A549 (cell line): ENCODE data around the gene C8G. TPM values are rescaled to one million over a fixed set of nuclear protein-coding genes. Genes with fewer than 3 reads are reported as not detected.

Experiments used
- ATAC-seq, 2 experiments: fragments of 200-7000 bp in 1 of 2; fragments of >200 bp in 1 of 2; cut with Nextera tagmentation in 1 of 2; cut with Tn5 transposase in 1 of 2; 3 replicates each; pipeline versions ENCODE4 v1.8.0 to v1.9.1; 2018 to 2020; ENCODE audit warnings: mild to moderate bottlenecking in 1 of 2, moderate library complexity in 1 of 2
- CTCF ChIA-PET: fragments of 300-600 bp; sonication (Branson Sonifier 250); formaldehyde crosslinking; extraction: SDS; loops from one replicate; lab custom pipeline; 2021; ENCODE audit warnings: antibody characterized with exemption, inconsistent platforms; lab: Yijun Ruan, JAX
- POLR2A ChIA-PET: fragments of 350-600 bp; formaldehyde crosslinking; extraction: SDS; loops from one replicate; lab custom pipeline; 2021; ENCODE audit warnings: antibody characterized with exemption, inconsistent platforms; lab: Yijun Ruan, JAX
- DNase-seq, 2 experiments: peaks; one replicate each; pipeline versions ENCODE4 v3.0.0 to v3.0.0-alpha.2; 2011 to 2016; ENCODE audit warnings: low read depth in 1 of 2, low spot score in 1 of 2
- FAIRE-seq: peaks from 2 replicates; lab custom pipeline; 2011; peaks lifted over from hg19 to GRCh38; lab: Jason Lieb, UNC
- H3K27ac ChIP-seq, 2 experiments: fragments of >200 bp; sonication (Bioruptor Twin); formaldehyde crosslinking; 3 replicates each; pipeline ENCODE4 v1.5.1; 2016 to 2017
- H3K4me1 ChIP-seq: fragments of >200 bp; sonication (Bioruptor Twin); formaldehyde crosslinking; 3 replicates; pipeline ENCODE4 v1.6.1; 2016
- H3K4me2 ChIP-seq: fragments of >200 bp; sonication (Bioruptor Twin); formaldehyde crosslinking; 3 replicates; pipeline ENCODE4 v1.6.1; 2016
- H3K4me3 ChIP-seq: fragments of >200 bp; sonication (Bioruptor Twin); formaldehyde crosslinking; 3 replicates; pipeline ENCODE4 v1.5.1; 2016
- H3K9me3 ChIP-seq: fragments of >200 bp; sonication (Bioruptor Twin); formaldehyde crosslinking; 3 replicates; pipeline ENCODE4 v1.6.1; 2016
- CHD2 ChIP-seq: fragments of 150-350 bp; IDR thresholded peaks from 2 replicates; pipeline ENCODE4 v1.6.1; 2014; ENCODE audit warnings: low read length; ENCODE audit not compliant: partially characterized antibody
- CHD4 ChIP-seq: fragments of 200-600 bp; sonication (generic); IDR thresholded peaks from 2 replicates; pipeline ENCODE4 v1.6.1; 2016; ENCODE audit warnings: antibody characterized with exemption, mild to moderate bottlenecking, borderline replicate concordance
- FOSB ChIP-seq: fragments of 250-450 bp; sonication (Bioruptor Pico); IDR thresholded peaks from 2 replicates; pipeline ENCODE4 v1.5.0; 2020; ENCODE audit warnings: mild to moderate bottlenecking, moderate library complexity
- FOSL2 ChIP-seq, 2 experiments: fragments of 450-650 bp in 1 of 2; fragments of >200 bp in 1 of 2; sonication (Bioruptor Twin) in 1 of 2; formaldehyde crosslinking; IDR thresholded peaks; 2 replicates each; pipeline versions ENCODE4 v1.5.0 to v1.6.1; 2016 to 2020; ENCODE audit warnings: mild to moderate bottlenecking in 1 of 2, moderate library complexity in 1 of 2
- FOXS1 ChIP-seq: fragments of 250-450 bp; sonication (Bioruptor Pico); IDR thresholded peaks from 2 replicates; pipeline ENCODE4 v1.5.0; 2020; ENCODE audit warnings: mild to moderate bottlenecking, moderate library complexity
- HOXB5 ChIP-seq: fragments of 250-450 bp; sonication (Bioruptor Pico); IDR thresholded peaks from 2 replicates; pipeline ENCODE4 v1.5.0; 2020; ENCODE audit warnings: mild to moderate bottlenecking, moderate library complexity
- MAZ ChIP-seq: fragments of 150-350 bp; IDR thresholded peaks from 2 replicates; pipeline ENCODE4 v1.6.1; 2014; ENCODE audit warnings: antibody characterized with exemption, low read depth, low read length, borderline replicate concordance
- MYC ChIP-seq: IDR thresholded peaks from 2 replicates; pipeline ENCODE4 v1.6.1; 2012; ENCODE audit warnings: mild to moderate bottlenecking, inconsistent platforms, low read length, improper control_type of control experiment, borderline replicate concordance
- RARB ChIP-seq: fragments of 250-450 bp; sonication (Bioruptor Pico); IDR thresholded peaks from 2 replicates; pipeline ENCODE4 v1.8.0; 2021; ENCODE audit warnings: mild to moderate bottlenecking, moderate library complexity
- RCOR1 ChIP-seq: fragments of 150-350 bp; IDR thresholded peaks from 2 replicates; pipeline ENCODE4 v1.6.1; 2014; ENCODE audit warnings: antibody characterized with exemption, low read length, low read depth
- SMC3 ChIP-seq: fragments of >200 bp; sonication (Bioruptor Twin); formaldehyde crosslinking; IDR thresholded peaks from 3 replicates; pipeline ENCODE4 v1.6.1; 2018; ENCODE audit warnings: inconsistent platforms
- ZSCAN20 ChIP-seq: fragments of 250-450 bp; sonication (Bioruptor Pico); IDR thresholded peaks from 2 replicates; pipeline ENCODE4 v1.8.0; 2022; ENCODE audit warnings: mild to moderate bottlenecking, moderate library complexity
- WGBS: methylation state at CpG from one replicate; pipeline ENCODE4 v1.1.6; 2017; ENCODE audit errors: missing lambda C conversion rate; 5-methylcytosine and 5-hydroxymethylcytosine counted together
- polyA plus RNA-seq, 4 experiments: library from polyadenylated mRNA; depleted of rRNA in 3 of 4; stranded (reverse); fragments of >200 nt; fragmentation: RNase III in 1 of 4; extraction: RNeasy Plus Mini Kit Qiagen cat#74134 plus additional on column Dnase treatment in 1 of 4; gene quantifications; 2 replicates in 3 of 4; 3 replicates in 1 of 4; pipeline ENCODE4 v1.2.3, GENCODE V29; 2011 to 2017
- TF ChIP-seq, protein P1 (sequence below): IDR thresholded peaks from 2 replicates; pipeline ENCODE4 v1.6.1; 2012
- TF ChIP-seq, protein P2 (sequence below): fragments of 250-450 bp; sonication (Bioruptor Pico); IDR thresholded peaks from 2 replicates; pipeline ENCODE4 v1.5.0; 2021; ENCODE audit warnings: mild to moderate bottlenecking, moderate library complexity, borderline replicate concordance
- TF ChIP-seq, protein P3 (sequence below): fragments of >200 bp; sonication (Bioruptor Twin); formaldehyde crosslinking; IDR thresholded peaks from 2 replicates; pipeline ENCODE4 v1.6.1; 2016
- TF ChIP-seq, protein P4 (sequence below): fragments of 200-600 bp; sonication (generic); IDR thresholded peaks from 2 replicates; pipeline ENCODE4 v1.6.1; 2016; ENCODE audit warnings: antibody characterized with exemption, mild to moderate bottlenecking, moderate library complexity

Gene C8G
- polyA plus RNA-seq, 2 of the 4 experiments (the other 2 are of a cell fraction), result 0.45 to 1.3 TPM

DNA sequence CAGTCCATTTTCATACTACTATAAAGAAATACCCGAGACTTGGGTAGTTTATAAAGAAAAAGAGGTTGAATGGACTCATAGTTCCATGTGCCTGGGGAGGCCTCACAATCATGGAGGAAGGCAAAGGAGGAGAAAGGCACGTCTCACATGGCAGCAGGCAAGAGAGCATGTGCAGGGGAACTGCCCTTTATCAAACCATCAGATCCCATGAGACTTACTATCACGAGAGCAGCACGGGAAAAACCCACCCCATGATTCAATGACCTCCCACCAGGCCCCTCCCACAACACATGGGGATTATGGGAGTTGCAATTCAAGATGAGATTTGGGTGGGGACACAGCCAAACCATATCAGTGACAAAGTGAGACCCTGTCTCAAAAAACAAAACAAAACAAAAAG is 38.8 kb upstream of the C8G start:
- Histone ChIP-seq H3K4me3 (no peak overlapping the region), H3K9me3 (no peaks in the 10 kb centered on the region), H3K27ac (peak overlapping the region; percentile 27 to 96; a peak in 4 of 6 replicates), H3K4me1 (peaks cover 48% of the 10 kb centered on the region), H3K4me2 (no peak overlapping the region)
- no peak for FAIRE-seq
- POLR2A ChIA-PET, result no interaction called here
- no peak for DNase-seq
- CTCF ChIA-PET, result interaction anchor here (1.4 to 10.7 kb wide), 4 partner anchors 7 to 129 kb away, joined by 3 to 139 read pairs (median 4); partner anchors contain the start of gene TRAF2
- WGBS, result 83% methylated on average over 4 of the region's 4 CpGs
- TF ChIP-seq HOXB5 (no peak), SMC3 (no peak)
- TF ChIP-seq, protein P1, sequence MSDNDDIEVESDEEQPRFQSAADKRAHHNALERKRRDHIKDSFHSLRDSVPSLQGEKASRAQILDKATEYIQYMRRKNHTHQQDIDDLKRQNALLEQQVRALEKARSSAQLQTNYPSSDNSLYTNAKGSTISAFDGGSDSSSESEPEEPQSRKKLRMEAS, result 0 out of 2 replicates have a peak, but pooled peaks have one; percentile 13
- no peak for ATAC-seq

DNA sequence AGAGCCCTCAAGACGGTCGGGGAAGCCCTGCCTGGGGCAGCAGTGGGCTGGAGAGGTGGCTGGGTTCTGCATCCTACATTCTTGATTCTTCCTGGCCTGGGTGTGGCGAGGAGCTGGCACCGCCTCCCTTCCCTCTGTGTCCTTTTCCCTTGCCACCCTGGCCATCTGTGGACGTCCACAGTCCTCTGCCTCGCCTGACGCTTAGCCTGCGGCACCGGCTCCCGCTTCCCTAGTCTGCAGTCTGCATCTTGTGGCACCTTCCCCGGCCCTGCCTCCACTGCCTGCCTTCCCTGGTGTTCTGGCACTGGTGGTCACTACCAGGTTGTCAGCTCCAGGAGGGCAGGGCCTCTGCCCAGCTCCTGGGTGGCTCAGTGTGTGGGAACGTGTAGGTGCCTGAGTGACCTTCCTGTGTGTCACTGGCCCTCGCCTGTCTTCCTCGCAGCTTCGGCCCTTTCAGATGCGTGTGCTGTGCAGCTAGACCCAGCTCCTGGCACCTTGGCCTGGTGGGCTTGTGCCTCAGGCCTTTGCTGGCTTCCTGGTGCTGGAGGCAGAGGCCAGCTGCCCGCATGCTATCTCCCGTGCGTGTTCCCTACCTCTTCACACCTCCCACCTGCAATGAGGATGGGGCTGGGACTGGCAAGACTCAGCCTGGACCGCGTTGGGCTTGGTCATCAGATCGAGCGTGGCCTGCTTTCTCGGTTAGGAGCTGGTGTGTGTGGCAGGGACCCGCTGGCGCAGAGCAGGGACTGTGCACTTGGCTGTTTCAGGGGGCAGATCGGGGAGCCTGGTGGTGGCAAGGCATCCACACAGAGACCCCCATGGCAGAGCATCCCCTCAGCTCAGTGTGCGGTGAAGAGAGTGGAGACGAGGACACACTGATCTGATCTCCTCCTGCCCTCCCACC is 37.8 kb upstream of the C8G start:
- CTCF ChIA-PET, result interaction anchor here (0.7 to 2.1 kb wide), 11 partner anchors 8 to 188 kb away, joined by 3 to 7 read pairs (median 4); no protein-coding TSS in a partner anchor
- FAIRE-seq, result no peak
- no peak overlapping the region for H3K4me2 ChIP-seq
- POLR2A ChIA-PET, result no interaction called here
- no peak for ATAC-seq
- 95% methylated on average over 26 of the region's 29 CpGs for WGBS
- H3K9me3 ChIP-seq, result no peaks in the 10 kb centered on the region
- TF ChIP-seq CHD2 (no peak), FOXS1 (CRISPR knock-in tag) (no peak), CHD4 (no peak), MYC (no peak), RARB (no peak), FOSB (CRISPR knock-in tag) (no peak), ZSCAN20 (CRISPR knock-in tag) (no peak), FOSL2 (IDR thresholded peaks at IDR 0.05) (no peak), FOSL2 (CRISPR knock-in tag; IDR thresholded peaks at IDR 0.05) (no peak), MAZ (no peak), RCOR1 (no peak)
- TF ChIP-seq, protein P2, sequence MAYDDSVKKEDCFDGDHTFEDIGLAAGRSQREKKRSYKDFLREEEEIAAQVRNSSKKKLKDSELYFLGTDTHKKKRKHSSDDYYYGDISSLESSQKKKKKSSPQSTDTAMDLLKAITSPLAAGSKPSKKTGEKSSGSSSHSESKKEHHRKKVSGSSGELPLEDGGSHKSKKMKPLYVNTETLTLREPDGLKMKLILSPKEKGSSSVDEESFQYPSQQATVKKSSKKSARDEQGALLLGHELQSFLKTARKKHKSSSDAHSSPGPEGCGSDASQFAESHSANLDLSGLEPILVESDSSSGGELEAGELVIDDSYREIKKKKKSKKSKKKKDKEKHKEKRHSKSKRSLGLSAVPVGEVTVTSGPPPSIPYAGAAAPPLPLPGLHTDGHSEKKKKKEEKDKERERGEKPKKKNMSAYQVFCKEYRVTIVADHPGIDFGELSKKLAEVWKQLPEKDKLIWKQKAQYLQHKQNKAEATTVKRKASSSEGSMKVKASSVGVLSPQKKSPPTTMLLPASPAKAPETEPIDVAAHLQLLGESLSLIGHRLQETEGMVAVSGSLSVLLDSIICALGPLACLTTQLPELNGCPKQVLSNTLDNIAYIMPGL (CRISPR knock-in tag), result no peak
- TF ChIP-seq, protein P3, sequence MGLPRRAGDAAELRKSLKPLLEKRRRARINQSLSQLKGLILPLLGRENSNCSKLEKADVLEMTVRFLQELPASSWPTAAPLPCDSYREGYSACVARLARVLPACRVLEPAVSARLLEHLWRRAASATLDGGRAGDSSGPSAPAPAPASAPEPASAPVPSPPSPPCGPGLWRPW, result no peak
- peak overlapping the region; percentile 27 to 96; a peak in 5 of 6 replicates for H3K27ac ChIP-seq
- DNase-seq, result no peak
- H3K4me1 ChIP-seq, result peaks cover 38% of the 10 kb centered on the region
- no peak overlapping the region for H3K4me3 ChIP-seq

DNA sequence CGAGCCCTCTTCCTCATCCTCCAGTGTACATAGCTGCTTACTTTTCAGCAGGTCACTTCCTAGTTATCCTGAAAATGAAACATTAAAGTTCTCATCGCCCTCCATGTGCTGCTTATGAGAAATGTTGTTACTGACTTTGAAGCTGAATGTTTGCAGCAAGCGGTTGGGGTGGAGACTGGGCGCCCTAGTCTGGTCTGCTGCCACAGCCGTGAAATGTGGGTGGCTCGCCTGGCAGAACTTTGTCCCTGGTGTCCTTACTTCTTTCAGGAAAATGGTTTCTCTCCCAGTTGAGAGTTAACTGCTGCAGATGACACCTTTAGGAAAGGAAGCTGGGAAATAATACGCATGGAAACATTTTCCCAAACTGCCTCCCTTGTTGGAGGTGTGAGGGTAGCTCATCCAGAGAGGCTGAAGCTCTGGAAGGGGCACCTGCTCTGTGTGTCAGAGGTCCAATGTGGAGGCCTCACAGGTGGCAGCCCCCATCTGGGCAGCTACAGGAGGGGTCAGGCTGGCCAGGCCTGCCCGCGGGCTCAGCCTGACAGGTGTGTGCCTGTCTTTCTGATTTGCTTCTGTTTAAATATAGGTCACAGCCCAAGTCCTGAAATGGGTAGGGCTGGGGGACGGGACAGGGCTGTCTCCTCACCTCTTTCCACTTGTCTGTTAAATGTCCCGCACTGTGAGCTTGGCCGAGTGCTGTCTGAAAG is 34.7 kb upstream of the C8G start:
- peak overlapping the region in 1 of 2 experiments; percentile 18; a peak in 2 of 6 replicates for H3K27ac ChIP-seq
- H3K9me3 ChIP-seq, result no peaks in the 10 kb centered on the region
- no peak overlapping the region for H3K4me2 ChIP-seq
- no peak for DNase-seq
- POLR2A ChIA-PET, result no interaction called here
- no peak; a peak in 2 of 6 replicates for ATAC-seq
- peaks cover 7% of the 10 kb centered on the region for H3K4me1 ChIP-seq
- FAIRE-seq, result no peak
- no peak overlapping the region for H3K4me3 ChIP-seq
- TF ChIP-seq, protein P4, sequence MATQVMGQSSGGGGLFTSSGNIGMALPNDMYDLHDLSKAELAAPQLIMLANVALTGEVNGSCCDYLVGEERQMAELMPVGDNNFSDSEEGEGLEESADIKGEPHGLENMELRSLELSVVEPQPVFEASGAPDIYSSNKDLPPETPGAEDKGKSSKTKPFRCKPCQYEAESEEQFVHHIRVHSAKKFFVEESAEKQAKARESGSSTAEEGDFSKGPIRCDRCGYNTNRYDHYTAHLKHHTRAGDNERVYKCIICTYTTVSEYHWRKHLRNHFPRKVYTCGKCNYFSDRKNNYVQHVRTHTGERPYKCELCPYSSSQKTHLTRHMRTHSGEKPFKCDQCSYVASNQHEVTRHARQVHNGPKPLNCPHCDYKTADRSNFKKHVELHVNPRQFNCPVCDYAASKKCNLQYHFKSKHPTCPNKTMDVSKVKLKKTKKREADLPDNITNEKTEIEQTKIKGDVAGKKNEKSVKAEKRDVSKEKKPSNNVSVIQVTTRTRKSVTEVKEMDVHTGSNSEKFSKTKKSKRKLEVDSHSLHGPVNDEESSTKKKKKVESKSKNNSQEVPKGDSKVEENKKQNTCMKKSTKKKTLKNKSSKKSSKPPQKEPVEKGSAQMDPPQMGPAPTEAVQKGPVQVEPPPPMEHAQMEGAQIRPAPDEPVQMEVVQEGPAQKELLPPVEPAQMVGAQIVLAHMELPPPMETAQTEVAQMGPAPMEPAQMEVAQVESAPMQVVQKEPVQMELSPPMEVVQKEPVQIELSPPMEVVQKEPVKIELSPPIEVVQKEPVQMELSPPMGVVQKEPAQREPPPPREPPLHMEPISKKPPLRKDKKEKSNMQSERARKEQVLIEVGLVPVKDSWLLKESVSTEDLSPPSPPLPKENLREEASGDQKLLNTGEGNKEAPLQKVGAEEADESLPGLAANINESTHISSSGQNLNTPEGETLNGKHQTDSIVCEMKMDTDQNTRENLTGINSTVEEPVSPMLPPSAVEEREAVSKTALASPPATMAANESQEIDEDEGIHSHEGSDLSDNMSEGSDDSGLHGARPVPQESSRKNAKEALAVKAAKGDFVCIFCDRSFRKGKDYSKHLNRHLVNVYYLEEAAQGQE, result no peak
- 93% methylated on average over 12 of the region's 12 CpGs for WGBS
- CTCF ChIA-PET, result interaction anchor here (1.0 to 2.2 kb wide), 6 partner anchors 9 to 118 kb away, joined by 3 to 6 read pairs (median 4); partner anchors contain the start of gene AJM1
